Karpas-422 (cell line): Measurements from ENCODE around the gene PDE3A. TPM values are rescaled to one million over a fixed set of nuclear protein-coding genes. Genes with fewer than 3 reads are reported as not detected.
"Not testable (repeated sequence)": the region's sequence is repeated elsewhere in the genome, so short reads cannot be mapped to it uniquely, and the experiment has no call there.

Source experiments
- DNase-seq: peaks from one replicate; pipeline ENCODE4 v3.0.0-alpha.2; 2015
- H2AFZ ChIP-seq: fragments of 200-600 bp; sonication (generic); 2 replicates; pipeline ENCODE4 v1.6.1; 2014; ENCODE audit warnings: antibody characterized with exemption, low read length, mixed read lengths
- H3K27ac ChIP-seq: fragments of 200-600 bp; sonication (generic); 2 replicates; pipeline ENCODE4 v1.5.1; 2014; ENCODE audit warnings: mild to moderate bottlenecking, low read length, moderate library complexity
- H3K27me3 ChIP-seq: fragments of 200-600 bp; sonication (generic); 2 replicates; pipeline ENCODE4 v1.6.1; 2014; ENCODE audit warnings: low read length, mixed read lengths
- H3K36me3 ChIP-seq: fragments of 200-600 bp; sonication (generic); 2 replicates; pipeline ENCODE4 v1.6.1; 2014; ENCODE audit warnings: low read length, mixed read lengths; ENCODE audit not compliant: insufficient read depth
- H3K4me1 ChIP-seq: fragments of 200-600 bp; sonication (generic); 2 replicates; pipeline ENCODE4 v1.6.1; 2014; ENCODE audit warnings: mild to moderate bottlenecking, low read length, mixed read lengths
- H3K4me2 ChIP-seq: fragments of 200-600 bp; sonication (generic); 2 replicates; pipeline ENCODE4 v1.6.1; 2014; ENCODE audit warnings: low read length, low read depth, mild to moderate bottlenecking; ENCODE audit not compliant: poor library complexity, severe bottlenecking
- H3K4me3 ChIP-seq: fragments of 200-600 bp; sonication (generic); 2 replicates; pipeline ENCODE4 v1.5.1; 2014; ENCODE audit warnings: mild to moderate bottlenecking, antibody characterized with exemption, low read length, mixed read lengths
- H3K79me2 ChIP-seq: fragments of 200-600 bp; sonication (generic); 2 replicates; pipeline ENCODE4 v1.6.1; 2014; ENCODE audit warnings: mild to moderate bottlenecking, low read length, mixed read lengths
- H3K9ac ChIP-seq: fragments of 200-600 bp; sonication (generic); 2 replicates; pipeline ENCODE4 v1.6.0; 2014; ENCODE audit warnings: low read length
- H3K9me2 ChIP-seq: fragments of 200-600 bp; sonication (generic), shearing (Covaris generic); replicated peaks from 2 replicates; pipeline ENCODE4 v1.6.0; 2014; ENCODE audit warnings: mild to moderate bottlenecking, low read length, moderate library complexity; ENCODE audit not compliant: insufficient read depth
- H3K9me3 ChIP-seq: fragments of 300-700, 200-600 bp; sonication (generic); 2 replicates; pipeline ENCODE4 v1.6.1; 2014; ENCODE audit warnings: low read length, mixed read lengths
- H4K20me1 ChIP-seq: fragments of 200-600 bp; sonication (generic); 2 replicates; pipeline ENCODE4 v1.6.1; 2014; ENCODE audit warnings: mild to moderate bottlenecking, antibody characterized with exemption, low read length, low read depth; ENCODE audit not compliant: insufficient read depth
- total RNA-seq: library from RNA; depleted of rRNA; stranded (reverse); fragments of >200 nt; shearing (Covaris generic); gene quantifications from 2 replicates; pipeline ENCODE4 v1.2.3, GENCODE V29; 2014; ENCODE audit warnings: low replicate concordance; rRNA removed

PDE3A gene
- total RNA-seq, result not detected in 2 replicates

GRCh38 chr12:20368114-20368650, at the start of gene PDE3A:
PDE3A (plus strand) TSS chr12:20368537; CDS start chr12:20369285, 748 bp downstream.
- H3K4me2 ChIP-seq, result no peak within 1 kb of the TSS
- no peaks in the 10 kb centered on the region for H4K20me1 ChIP-seq
- no peak within 1 kb of the TSS for H2AFZ ChIP-seq
- H3K9ac ChIP-seq, result no peak within 1 kb of the TSS
- DNase-seq, result no peak
- H3K27me3 ChIP-seq, result no peaks in the 10 kb centered on the region
- H3K9me3 ChIP-seq, result no peaks in the 10 kb centered on the region
- H3K27ac ChIP-seq, result no peak within 1 kb of the TSS
- H3K4me1 ChIP-seq, result no peaks in the 10 kb centered on the region
- no peaks in the 10 kb centered on the region for H3K9me2 ChIP-seq
- no peaks in the 10 kb centered on the region for H3K36me3 ChIP-seq
- H3K79me2 ChIP-seq, result no peaks in the 10 kb centered on the region
- no peak within 1 kb of the TSS for H3K4me3 ChIP-seq

GRCh38 chr12:20319366-20319765, 49.0 kb upstream of the PDE3A start:
- Histone ChIP-seq H4K20me1 (no peaks in the 10 kb centered on the region), H3K9ac (no peak overlapping the region), H3K9me2 (no peaks in the 10 kb centered on the region), H3K27me3 (no peaks in the 10 kb centered on the region), H3K79me2 (no peaks in the 10 kb centered on the region), H3K9me3 (no peaks in the 10 kb centered on the region), H3K4me1 (no peaks in the 10 kb centered on the region), H3K36me3 (no peaks in the 10 kb centered on the region), H2AFZ (no peak overlapping the region), H3K4me3 (no peak overlapping the region), H3K4me2 (no peak overlapping the region), H3K27ac (no peak overlapping the region)
- DNase-seq, result no peak

- Histone ChIP-seq H4K20me1 (no peaks in the 10 kb centered on the region), H3K4me1 (no peaks in the 10 kb centered on the region), H3K27me3 (no peaks in the 10 kb centered on the region), H3K27ac (no peak overlapping the region), H3K9me2 (no peaks in the 10 kb centered on the region), H3K4me3 (no peak overlapping the region), H3K9me3 (no peaks in the 10 kb centered on the region), H3K9ac (no peak overlapping the region), H3K4me2 (no peak overlapping the region), H3K36me3 (no peaks in the 10 kb centered on the region), H3K79me2 (no peaks in the 10 kb centered on the region), H2AFZ (no peak overlapping the region)
- DNase-seq, result no peak
These were observed 47.8 kb upstream of the PDE3A start for GRCh38 chr12:20320552-20320951.

- not testable (repeated sequence) for H3K27me3 ChIP-seq, H3K4me1 ChIP-seq, H4K20me1 ChIP-seq, H3K4me2 ChIP-seq, DNase-seq, H3K4me3 ChIP-seq, H3K9me3 ChIP-seq, H3K36me3 ChIP-seq, H3K27ac ChIP-seq, H2AFZ ChIP-seq, H3K79me2 ChIP-seq, H3K9ac ChIP-seq, H3K9me2 ChIP-seq
These were observed 37.4 kb upstream of the PDE3A start for GRCh38 chr12:20330826-20331505.

- no peaks in the 10 kb centered on the region for H4K20me1 ChIP-seq
- no peak overlapping the region for H3K27ac ChIP-seq
- no peaks in the 10 kb centered on the region for H3K9me2 ChIP-seq
- no peak for DNase-seq
- no peak overlapping the region for H3K4me2 ChIP-seq
- no peak overlapping the region for H3K4me3 ChIP-seq
- H3K9ac ChIP-seq, result no peak overlapping the region
- no peak overlapping the region for H2AFZ ChIP-seq
- no peaks in the 10 kb centered on the region for H3K27me3 ChIP-seq
- no peaks in the 10 kb centered on the region for H3K36me3 ChIP-seq
- H3K4me1 ChIP-seq, result no peaks in the 10 kb centered on the region
- no peaks in the 10 kb centered on the region for H3K79me2 ChIP-seq
- H3K9me3 ChIP-seq, result no peaks in the 10 kb centered on the region
These were observed 29.3 kb upstream of the PDE3A start for GRCh38 chr12:20339060-20339459.

GRCh38 chr12:20342111-20342510, 26.2 kb upstream of the PDE3A start:
- no peaks in the 10 kb centered on the region for H3K4me1 ChIP-seq
- no peaks in the 10 kb centered on the region for H3K79me2 ChIP-seq
- no peaks in the 10 kb centered on the region for H3K36me3 ChIP-seq
- H3K27me3 ChIP-seq, result no peaks in the 10 kb centered on the region
- no peak overlapping the region for H3K9ac ChIP-seq
- DNase-seq, result no peak
- H2AFZ ChIP-seq, result no peak overlapping the region
- H3K4me2 ChIP-seq, result no peak overlapping the region
- H3K9me2 ChIP-seq, result no peaks in the 10 kb centered on the region
- no peaks in the 10 kb centered on the region for H4K20me1 ChIP-seq
- no peaks in the 10 kb centered on the region for H3K9me3 ChIP-seq
- H3K4me3 ChIP-seq, result no peak overlapping the region
- no peak overlapping the region for H3K27ac ChIP-seq

GRCh38 chr12:20345866-20346265, 22.5 kb upstream of the PDE3A start:
- Histone ChIP-seq H3K27me3 (no peaks in the 10 kb centered on the region), H2AFZ (no peak overlapping the region), H4K20me1 (no peaks in the 10 kb centered on the region), H3K27ac (no peak overlapping the region), H3K79me2 (no peaks in the 10 kb centered on the region), H3K4me2 (no peak overlapping the region), H3K9me2 (no peaks in the 10 kb centered on the region), H3K9me3 (no peaks in the 10 kb centered on the region), H3K36me3 (no peaks in the 10 kb centered on the region), H3K4me3 (no peak overlapping the region), H3K9ac (no peak overlapping the region), H3K4me1 (no peaks in the 10 kb centered on the region)
- DNase-seq, result no peak

DNA sequence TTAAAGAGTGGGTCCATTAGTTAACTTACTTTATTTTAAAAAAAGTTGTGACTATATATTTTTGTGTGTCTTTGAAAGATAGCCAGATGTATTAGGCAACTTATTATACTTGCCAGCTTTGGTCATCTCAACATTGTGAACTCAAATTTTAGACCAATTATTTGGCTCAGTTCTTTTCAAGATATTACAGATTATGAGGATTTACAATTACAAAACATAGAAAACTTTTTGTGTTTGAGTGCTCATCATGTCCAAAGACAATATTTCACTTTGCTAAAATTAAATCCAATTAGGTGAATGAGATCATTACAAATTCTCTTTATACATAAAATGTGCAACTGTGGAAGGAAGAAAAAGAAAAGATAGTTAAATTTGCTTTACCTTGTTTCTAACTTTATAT, 18.3 kb upstream of the PDE3A start:
- Histone ChIP-seq H4K20me1 (no peaks in the 10 kb centered on the region), H3K27ac (no peak overlapping the region), H3K9me3 (no peaks in the 10 kb centered on the region), H3K36me3 (no peaks in the 10 kb centered on the region), H3K4me3 (no peak overlapping the region), H3K79me2 (no peaks in the 10 kb centered on the region), H3K4me2 (no peak overlapping the region), H3K4me1 (no peaks in the 10 kb centered on the region), H3K9ac (no peak overlapping the region), H3K9me2 (no peaks in the 10 kb centered on the region), H2AFZ (no peak overlapping the region), H3K27me3 (no peaks in the 10 kb centered on the region)
- no peak for DNase-seq
